Measurements from ENCODE around the gene ESD.

The ESD gene

GRCh38 chr13:46743191-46743590 lies 53.8 kb downstream of the ESD start:
- DNase-seq = no peak

DNA sequence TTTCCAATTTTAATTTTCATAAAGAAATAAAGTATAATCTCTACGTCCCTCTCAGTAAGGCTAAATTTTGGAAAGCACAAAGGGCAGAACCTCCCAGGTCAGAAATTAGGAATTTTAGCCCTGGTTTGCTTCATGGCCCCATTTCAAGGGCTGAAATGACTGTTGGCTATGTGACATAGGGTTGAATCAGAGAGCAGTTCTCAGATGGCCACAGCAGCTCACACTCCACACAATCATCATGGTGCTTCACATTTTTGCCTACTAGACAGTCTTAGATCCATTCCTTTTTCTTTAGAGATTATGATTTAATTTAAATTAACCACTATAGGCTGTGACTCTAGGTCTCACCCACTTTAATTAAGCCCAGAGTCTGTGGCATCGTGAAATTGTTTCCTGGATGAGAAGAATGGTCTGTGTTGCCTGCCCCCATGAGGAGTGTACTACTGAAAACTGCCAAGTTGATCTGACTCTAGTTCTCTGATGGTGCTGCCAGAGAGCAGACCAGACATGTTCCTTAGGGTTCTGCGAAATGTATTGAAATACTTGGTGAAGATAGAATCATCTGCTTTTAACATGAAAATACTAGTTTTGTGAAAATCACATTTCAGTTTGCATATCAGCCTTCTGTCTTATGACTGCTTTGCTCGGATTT lies 57.4 kb downstream of the ESD start:
- no peak for DNase-seq

DNA sequence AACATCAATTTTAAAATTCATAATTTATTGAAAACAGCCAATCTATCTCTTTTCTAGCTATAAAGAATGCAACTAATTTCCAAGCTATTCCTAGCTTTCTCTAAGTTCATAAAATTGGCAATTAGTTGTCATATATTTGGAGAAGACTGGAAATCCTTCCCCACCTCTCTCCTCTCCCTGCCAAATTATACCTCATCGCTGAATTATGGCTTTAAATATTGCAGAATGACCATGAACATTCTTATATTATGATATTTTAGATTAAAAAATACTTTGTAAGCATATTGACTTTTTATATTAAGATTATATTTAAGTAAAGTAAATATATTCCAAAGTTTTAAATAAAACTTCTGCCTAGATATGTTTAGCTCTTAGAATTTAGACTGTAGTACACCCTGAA lies 58.2 kb downstream of the ESD start:
- DNase-seq = no peak

DNA sequence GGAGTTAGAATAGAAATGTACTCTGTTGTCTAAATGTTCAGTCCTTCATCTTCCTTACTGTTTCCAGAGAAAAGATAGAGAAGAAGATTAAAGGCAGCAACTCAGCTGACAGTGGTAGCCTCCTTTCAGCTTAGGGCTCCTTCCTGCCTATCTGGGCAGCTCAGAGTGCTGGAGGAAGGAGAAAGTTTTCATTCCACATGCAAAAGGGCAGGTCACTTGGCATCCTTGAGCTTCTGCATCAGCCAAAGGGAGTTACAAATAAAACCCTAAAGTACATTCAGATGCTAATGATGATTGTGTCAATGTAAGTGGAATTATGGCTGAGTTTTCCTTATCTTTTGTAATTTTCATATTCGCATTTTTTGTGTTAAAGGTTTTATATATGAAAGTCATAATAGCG lies 58.9 kb downstream of the ESD start:
- no peak for DNase-seq

- DNase-seq = peak; percentile 69 to 79
These were observed 60.2 kb downstream of the ESD start for GRCh38 chr13:46736541-46737310.

DNA sequence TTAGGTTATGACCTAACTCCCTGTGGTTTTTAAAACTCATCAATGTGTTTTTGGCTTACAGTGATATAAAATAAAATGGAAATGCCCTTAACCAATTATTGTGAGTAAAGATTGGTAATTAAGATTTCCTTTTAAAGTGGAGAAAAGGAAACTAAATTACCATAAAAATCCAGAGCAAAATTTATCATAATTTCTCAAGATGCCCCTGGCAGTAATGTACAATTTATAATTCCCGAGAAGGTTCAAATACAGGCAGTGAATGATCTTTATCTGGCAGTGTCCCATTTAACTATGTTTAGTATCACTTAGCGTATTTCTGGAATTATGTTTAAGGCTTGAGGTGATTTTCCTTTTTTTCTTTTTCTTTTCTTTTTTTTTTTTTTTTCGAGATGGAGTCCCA lies 61.5 kb downstream of the ESD start:
- DNase-seq = no peak

GRCh38 chr13:46731535-46731934 lies 65.4 kb downstream of the ESD start:
- no peak for DNase-seq

- peak; percentile 40 to 51 for DNase-seq
These were observed 68.2 kb downstream of the ESD start for GRCh38 chr13:46728777-46729176.

GRCh38 chr13:46726347-46726746 lies 70.6 kb downstream of the ESD start:
- no peak for DNase-seq

Data from AML-193 (cell line).